IMR-90 (cell line): Measurements from ENCODE around the gene SLC39A11. TPM values are rescaled to one million over a fixed set of nuclear protein-coding genes. Genes with fewer than 3 reads are reported as not detected.

Experiments used
- ATAC-seq: fragments of 200-7000 bp; cut with Tn5 transposase; 2 replicates; pipeline ENCODE4 v1.9.1; 2020; ENCODE audit warnings: low read depth, mild to moderate bottlenecking, moderate library complexity
- BruUV-seq: library from RNA; stranded (reverse); fragments of 400-500 nt; replicated peaks from 2 replicates; lab custom pipeline; 2021; lab: Mats Ljungman, UMichigan
- CTCF ChIA-PET: fragments of 300-600 bp; formaldehyde crosslinking; extraction: SDS; loops from one replicate; lab custom pipeline; 2021; ENCODE audit warnings: antibody characterized with exemption; lab: Yijun Ruan, JAX
- POLR2A ChIA-PET: fragments of 300-600 bp; sonication (Branson Sonifier 250); formaldehyde crosslinking; loops from one replicate; lab custom pipeline; 2022; ENCODE audit warnings: antibody characterized with exemption; ENCODE audit not compliant: unreplicated experiment; lab: Charles Lee
- DNase-seq: peaks from one replicate; pipeline ENCODE4 v3.0.0; 2013
- H2AFZ ChIP-seq: replicated peaks from 2 replicates; pipeline ENCODE3; 2013; ENCODE audit warnings: low read length, mild to moderate bottlenecking; ENCODE audit not compliant: poor library complexity
- H2AK5ac ChIP-seq: 2 replicates; pipeline ENCODE4 v1.6.1; 2013; ENCODE audit warnings: low read depth, low read length, inconsistent platforms
- H2AK9ac ChIP-seq: replicated peaks from 2 replicates; pipeline ENCODE3; 2013; ENCODE audit warnings: mild to moderate bottlenecking, low read depth, low read length, moderate library complexity; ENCODE audit not compliant: poor library complexity
- H2BK120ac ChIP-seq: 2 replicates; pipeline ENCODE4 v1.6.1; 2013; ENCODE audit warnings: low read depth, low read length, inconsistent platforms
- H2BK15ac ChIP-seq: 3 replicates; pipeline ENCODE4 v1.6.1; 2013; ENCODE audit warnings: low read depth, low read length, inconsistent platforms
- H2BK20ac ChIP-seq: 2 replicates; pipeline ENCODE4 v1.6.1; 2013; ENCODE audit warnings: low read depth, mild to moderate bottlenecking, inconsistent platforms, low read length, moderate library complexity
- H2BK5ac ChIP-seq: 2 replicates; pipeline ENCODE4 v1.6.1; 2013; ENCODE audit warnings: mild to moderate bottlenecking, low read depth, low read length, inconsistent platforms; ENCODE audit not compliant: poor library complexity, severe bottlenecking
- H3K14ac ChIP-seq: replicated peaks from 2 replicates; pipeline ENCODE4 v1.6.1; 2013; ENCODE audit warnings: low read depth, low read length, inconsistent platforms
- H3K18ac ChIP-seq: 2 replicates; pipeline ENCODE4 v1.6.1; 2013; ENCODE audit warnings: low read depth, low read length, control low read depth
- H3K23ac ChIP-seq: 2 replicates; pipeline ENCODE4 v1.6.1; 2013; ENCODE audit warnings: low read depth, low read length, inconsistent platforms
- H3K27ac ChIP-seq: 2 replicates; pipeline ENCODE4 v1.5.1; 2013; ENCODE audit warnings: mild to moderate bottlenecking, control low read depth, low read length; ENCODE audit not compliant: insufficient read depth
- H3K27me3 ChIP-seq: 2 replicates; pipeline ENCODE4 v1.6.1; 2013; ENCODE audit warnings: low read length; ENCODE audit not compliant: control insufficient read depth, insufficient read depth
- H3K36me3 ChIP-seq: 2 replicates; pipeline ENCODE4 v1.6.1; 2013; ENCODE audit warnings: low read length, mixed read lengths; ENCODE audit not compliant: control insufficient read depth, insufficient read depth
- H3K4ac ChIP-seq: 2 replicates; pipeline ENCODE4 v1.6.1; 2013; ENCODE audit warnings: low read depth, low read length, inconsistent platforms
- H3K4me1 ChIP-seq: 2 replicates; pipeline ENCODE4 v1.6.1; 2013; ENCODE audit warnings: low read length, mixed read lengths; ENCODE audit not compliant: control insufficient read depth, insufficient read depth
- H3K4me2 ChIP-seq: 2 replicates; pipeline ENCODE4 v1.6.1; 2013; ENCODE audit warnings: low read depth, mild to moderate bottlenecking, control low read depth, low read length, moderate library complexity
- H3K4me3 ChIP-seq: 2 replicates; pipeline ENCODE4 v1.5.1; 2013; ENCODE audit warnings: low read depth, mild to moderate bottlenecking, control low read depth, low read length, moderate library complexity; ENCODE audit not compliant: insufficient read depth
- H3K56ac ChIP-seq: 2 replicates; pipeline ENCODE4 v1.6.1; 2013; ENCODE audit warnings: low read length, inconsistent platforms; ENCODE audit not compliant: insufficient read depth; ENCODE audit errors: extremely low read depth
- H3K79me1 ChIP-seq, 2 experiments: 2 replicates each; pipeline ENCODE4 v1.6.1; 2013; ENCODE audit warnings: low read length in 2 of 2, inconsistent platforms in 1 of 2, low read depth in 1 of 2
- H3K9ac ChIP-seq: 2 replicates; pipeline ENCODE4 v1.6.1; 2013; ENCODE audit warnings: low read depth, low read length, control low read depth
- H3K9me1 ChIP-seq: 2 replicates; pipeline ENCODE4 v1.6.1; 2013; ENCODE audit warnings: low read length, inconsistent platforms; ENCODE audit not compliant: insufficient read depth
- H3K9me3 ChIP-seq: 2 replicates; pipeline ENCODE4 v1.6.1; 2013; ENCODE audit warnings: low read length; ENCODE audit not compliant: control insufficient read depth, insufficient read depth
- H4K20me1 ChIP-seq: 2 replicates; pipeline ENCODE4 v1.6.1; 2013; ENCODE audit warnings: low read length, inconsistent platforms; ENCODE audit not compliant: insufficient read depth
- H4K5ac ChIP-seq: 2 replicates; pipeline ENCODE4 v1.6.1; 2013; ENCODE audit warnings: mild to moderate bottlenecking, low read depth, low read length, control low read depth
- H4K8ac ChIP-seq, 2 experiments: 2 replicates each; pipeline ENCODE4 v1.6.1; 2013; ENCODE audit warnings: low read depth in 2 of 2, low read length in 2 of 2, control low read depth in 1 of 2, inconsistent platforms in 1 of 2
- H4K91ac ChIP-seq: 2 replicates; pipeline ENCODE4 v1.6.1; 2013; ENCODE audit warnings: low read depth, low read length, inconsistent platforms; ENCODE audit not compliant: insufficient read depth
- CEBPB ChIP-seq: IDR thresholded peaks from 2 replicates; pipeline ENCODE4 v1.6.1; 2012; ENCODE audit warnings: low read depth, low read length, improper control_type of control experiment
- POLR2A ChIP-seq: IDR thresholded peaks from 2 replicates; pipeline ENCODE4 v1.6.1; 2012; ENCODE audit warnings: mild to moderate bottlenecking, low read depth, low read length
- RAD21 ChIP-seq: IDR thresholded peaks from 2 replicates; pipeline ENCODE4 v1.6.1; 2012; ENCODE audit warnings: low read length, improper control_type of control experiment
- RFX5 ChIP-seq: IDR thresholded peaks from 2 replicates; pipeline ENCODE4 v1.8.0; 2012; ENCODE audit warnings: low read depth, mild to moderate bottlenecking, low read length, moderate library complexity
- WGBS, 2 experiments: methylation state at CpG; one replicate each; pipeline versions ENCODE4 v1.1.5 to v1.1.7; 2013; ENCODE audit warnings: missing lambda C conversion rate in 2 of 2; ENCODE audit not compliant: insufficient read length in 1 of 2; ENCODE audit errors: extremely low coverage in 2 of 2; 5-methylcytosine and 5-hydroxymethylcytosine counted together
- dilution Hi-C: fragments of 300-500 bp; cut with HindIII; formaldehyde crosslinking; loops from one replicate; pipeline ENCODE4 v1.14.3; 2018; ENCODE audit warnings: low sequenced_read_pairs; ENCODE audit not compliant: unreplicated experiment
- in situ Hi-C: fragments of 300-500 bp; cut with MboI; formaldehyde crosslinking; loops from 3 replicates; pipeline ENCODE4 v1.14.3; 2019; ENCODE audit warnings: low sequenced_read_pairs, inconsistent platforms, mixed read lengths
- intact Hi-C: fragments of 100-400 bp; cut with micrococcal nuclease; formaldehyde crosslinking; loops from 2 replicates; pipeline ENCODE4 v1.10.0; 2022
- polyA plus RNA-seq, 3 experiments: library from polyadenylated mRNA; depleted of rRNA; stranded (reverse); fragments of >200 nt; gene quantifications; 2 replicates each; pipeline ENCODE4 v1.2.3, GENCODE V29; 2012; ENCODE audit warnings: low replicate concordance in 1 of 3
- total RNA-seq: library from RNA; depleted of rRNA; stranded (reverse); fragments of >200 nt; gene quantifications from 2 replicates; pipeline ENCODE4 v1.2.3, GENCODE V29; 2012
- TF ChIP-seq, protein P1 (sequence below): fragments of 150-350 bp; IDR thresholded peaks from 2 replicates; pipeline ENCODE4 v1.6.1; 2016; ENCODE audit warnings: low read depth, mild to moderate bottlenecking, low read length, moderate library complexity, borderline replicate concordance

Gene SLC39A11
- total and polyA plus RNA-seq, 2 of the 4 experiments (the other 2 are of a cell fraction) = 8.8 to 14.3 TPM

- TF ChIP-seq RAD21 (no peak), CEBPB (no peak), RFX5 (no peak), POLR2A (no peak)
- TF ChIP-seq, protein P1, sequence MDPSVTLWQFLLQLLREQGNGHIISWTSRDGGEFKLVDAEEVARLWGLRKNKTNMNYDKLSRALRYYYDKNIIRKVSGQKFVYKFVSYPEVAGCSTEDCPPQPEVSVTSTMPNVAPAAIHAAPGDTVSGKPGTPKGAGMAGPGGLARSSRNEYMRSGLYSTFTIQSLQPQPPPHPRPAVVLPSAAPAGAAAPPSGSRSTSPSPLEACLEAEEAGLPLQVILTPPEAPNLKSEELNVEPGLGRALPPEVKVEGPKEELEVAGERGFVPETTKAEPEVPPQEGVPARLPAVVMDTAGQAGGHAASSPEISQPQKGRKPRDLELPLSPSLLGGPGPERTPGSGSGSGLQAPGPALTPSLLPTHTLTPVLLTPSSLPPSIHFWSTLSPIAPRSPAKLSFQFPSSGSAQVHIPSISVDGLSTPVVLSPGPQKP = no peak
- Histone ChIP-seq H3K4me2 (no peak overlapping the region), H3K9me3 (no peaks in the 10 kb centered on the region), H3K23ac (no peak overlapping the region), H3K14ac (no peak overlapping the region), H4K8ac (no peak overlapping the region), H2BK120ac (no peak overlapping the region), H3K56ac (no peak overlapping the region), H3K27ac (no peak overlapping the region), H2AFZ (no peak overlapping the region), H3K9me1 (0 out of 2 replicates have a peak, but pooled peaks cover 3% of the 10 kb centered on the region), H3K4me3 (no peak overlapping the region), H3K9ac (no peak overlapping the region), H3K18ac (no peak overlapping the region), H2AK9ac (no peak overlapping the region), H4K91ac (no peak overlapping the region), H2AK5ac (no peak overlapping the region), H3K27me3 (no peaks in the 10 kb centered on the region), H4K20me1 (no peaks in the 10 kb centered on the region), H2BK5ac (no peak overlapping the region), H3K36me3 (no peaks in the 10 kb centered on the region; the same call in 1 of the 2 replicates), H3K79me1 (no peaks in the 10 kb centered on the region), H3K4ac (no peak overlapping the region), H2BK15ac (no peak overlapping the region), H2BK20ac (no peak overlapping the region), H3K4me1 (peaks cover 2% of the 10 kb centered on the region; the same call in 1 of the 2 replicates), H4K5ac (no peak overlapping the region)
- intact Hi-C loops = no loop called here
- ATAC-seq (no peak), DNase-seq (no peak)
- dilution Hi-C loops = no loop called here
- in situ Hi-C loops = no loop called here
- ChIA-PET POLR2A (no interaction called here), CTCF (no interaction called here)
- WGBS, 2 experiments = no CpG with 5 or more reads among the region's 3 CpGs
- no TSS peak for BruUV-seq
Measured at GRCh38 chr17:72733619-72734282, 358.7 kb downstream of the SLC39A11 start.
